Psoas muscle (tissue), 8 donors: ENCODE data around the gene PLA2G4B. TPM values are rescaled to one million over a fixed set of nuclear protein-coding genes. Genes with fewer than 3 reads are reported as not detected.

Experiments
- ATAC-seq, 4 donors: fragments of 200-7000 bp; cut with Tn5 transposase; one replicate each; pipeline ENCODE4 v1.9.1; 2020; ENCODE audit warnings: moderate library complexity in 3 of 4, mild to moderate bottlenecking in 2 of 4
- DNase-seq, 2 donors: peaks; one replicate each; pipeline ENCODE4 v3.0.0-alpha.2; 2020
- H3K27ac ChIP-seq: fragments of 200-600 bp; one replicate; pipeline ENCODE4 v1.8.0; 2022
- H3K27me3 ChIP-seq, 3 donors: fragments of 200-600 bp in 1 of 3; one replicate each; pipeline versions ENCODE4 v1.6.1 to v1.8.0; 2013 to 2022; ENCODE audit warnings: low read length in 2 of 3, mild to moderate bottlenecking in 2 of 3, moderate library complexity in 1 of 3; ENCODE audit not compliant: insufficient read depth in 3 of 3
- H3K36me3 ChIP-seq, 2 donors: fragments of 200-600 bp in 1 of 2; one replicate each; pipeline versions ENCODE4 v1.6.1 to v1.8.0; 2013 to 2022; ENCODE audit warnings: low read depth in 1 of 2, mild to moderate bottlenecking in 1 of 2, moderate library complexity in 1 of 2; ENCODE audit not compliant: insufficient read depth in 1 of 2
- H3K4me1 ChIP-seq: fragments of 200-600 bp; one replicate; pipeline ENCODE4 v1.8.0; 2022
- H3K4me3 ChIP-seq: fragments of 200-600 bp; one replicate; pipeline ENCODE4 v1.8.0; 2022; ENCODE audit warnings: mild to moderate bottlenecking
- H3K9me3 ChIP-seq: fragments of 200-600 bp; one replicate; pipeline ENCODE4 v1.8.0; 2022
- WGBS, 3 donors: extraction: QIAGEN DNeasy Blood & Tissue Kit; methylation state at CpG; one replicate each; pipeline versions ENCODE4 v1.1.6 to v1.1.7; 2013; 5-methylcytosine and 5-hydroxymethylcytosine counted together
- intact Hi-C, 2 donors: fragments of 100-400 bp; cut with DNase I; formaldehyde crosslinking; loops; one replicate each; pipeline versions ENCODE4 v1.11.0 to v1.14.2; 2022
- polyA plus RNA-seq, 3 donors: library from polyadenylated mRNA; stranded (reverse); fragments of 200-250 nt; gene quantifications; one replicate each; pipeline ENCODE4 v1.2.3, GENCODE V29; 2013
- total RNA-seq, 4 donors: library from RNA; stranded (reverse); fragmentation: NEBNext Ultra II Directional in 2 of 4; extraction: Animal tissue kit (Norgen Biotek cat#: 25700) in 2 of 4; gene quantifications; one replicate each; pipeline versions ENCODE4 v1.2.1 to v1.2.4, GENCODE V29; 2021 to 2023
- TF ChIP-seq, protein P1 (sequence below): fragments of 200-600 bp; IDR thresholded peaks from one replicate; pipeline ENCODE4 v1.8.0; 2022; ENCODE audit warnings: antibody characterized with exemption
- donor health status: healthy with polysubstance abuse.
- donor health status: DM: no; HTN: no; CAD: no; lungs with moderate emphysema.
- donor health status: Bipolar disorder and iron deficiency.
- donor health status: healthy.
- donor health status: DM: yes; HTN: yes; CAD: no.
- donor health status: DM: no; HTN: no; CAD: no.
- donor health status: DM: no; HTN: no; CAD: no.
- donor health status: DM: yes; HTN: yes; CAD: no.

Gene PLA2G4B
- total and polyA plus RNA-seq, 7 donors = 1.1 to 4.3 (median 1.4) TPM

DNA sequence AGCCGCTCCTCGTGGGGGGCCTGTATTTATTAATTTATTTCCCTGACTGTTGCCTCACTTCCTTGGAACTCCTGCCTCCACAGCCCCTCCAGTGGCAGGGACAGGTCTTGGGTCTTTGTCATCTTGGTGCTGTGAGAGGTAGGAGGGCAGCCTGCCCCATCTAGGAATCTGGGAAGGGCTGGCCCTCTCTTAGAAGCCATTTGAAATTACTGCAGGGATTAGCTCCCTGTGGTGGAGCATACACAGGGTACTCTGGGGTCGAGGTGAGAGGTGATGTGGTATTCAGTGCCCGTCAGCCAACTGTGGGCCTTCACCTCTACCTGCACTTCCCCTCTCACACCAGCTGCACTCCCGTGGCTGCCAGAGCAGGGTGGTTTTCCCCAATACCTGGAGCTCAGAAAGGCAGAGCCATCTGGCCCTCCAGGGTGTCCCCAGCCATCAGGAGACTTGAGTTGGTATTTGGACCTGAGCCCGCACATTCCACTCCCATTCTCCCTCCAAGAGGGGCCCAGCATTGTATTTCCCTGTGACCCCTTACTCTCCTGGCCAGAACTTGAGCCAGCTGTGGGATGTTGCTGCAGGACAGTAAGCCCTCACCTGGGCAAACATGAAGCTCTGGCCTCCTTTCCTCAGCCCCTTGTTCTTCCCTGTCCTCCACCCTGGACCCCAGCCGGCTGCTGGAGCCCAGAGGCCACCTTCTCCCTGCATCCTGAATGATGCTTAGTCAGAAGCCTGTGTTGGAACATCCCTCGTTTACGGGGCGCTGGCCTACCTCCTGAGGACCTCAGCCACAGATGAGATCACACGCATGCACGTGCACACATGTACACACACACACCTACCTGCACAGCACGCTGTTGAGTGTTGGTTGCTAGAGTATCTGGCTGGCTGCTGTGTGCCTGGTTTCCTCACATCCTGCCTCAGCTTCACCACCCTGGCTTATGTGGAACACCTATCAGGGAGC is 12.8 kb upstream of the PLA2G4B start:
- no peak for DNase-seq
- WGBS, 3 donors = 74 to 80% (median 78%) methylated on average over 13 of the region's 13 CpGs
- intact Hi-C loops = loop anchor here in 1 of 2 donors (5.0 kb wide), 1 partner anchor 141 kb away; no protein-coding TSS in a partner anchor
- Histone ChIP-seq H3K4me1 (peaks cover 16% of the 10 kb centered on the region), H3K27ac (no peak overlapping the region), H3K4me3 (no peak overlapping the region), H3K27me3 (no peaks in the 10 kb centered on the region), H3K9me3 (no peaks in the 10 kb centered on the region), H3K36me3 (peaks cover 0 to 52% of the 10 kb centered on the region in 2 donors)
- ATAC-seq = no peak
- TF ChIP-seq, protein P1, sequence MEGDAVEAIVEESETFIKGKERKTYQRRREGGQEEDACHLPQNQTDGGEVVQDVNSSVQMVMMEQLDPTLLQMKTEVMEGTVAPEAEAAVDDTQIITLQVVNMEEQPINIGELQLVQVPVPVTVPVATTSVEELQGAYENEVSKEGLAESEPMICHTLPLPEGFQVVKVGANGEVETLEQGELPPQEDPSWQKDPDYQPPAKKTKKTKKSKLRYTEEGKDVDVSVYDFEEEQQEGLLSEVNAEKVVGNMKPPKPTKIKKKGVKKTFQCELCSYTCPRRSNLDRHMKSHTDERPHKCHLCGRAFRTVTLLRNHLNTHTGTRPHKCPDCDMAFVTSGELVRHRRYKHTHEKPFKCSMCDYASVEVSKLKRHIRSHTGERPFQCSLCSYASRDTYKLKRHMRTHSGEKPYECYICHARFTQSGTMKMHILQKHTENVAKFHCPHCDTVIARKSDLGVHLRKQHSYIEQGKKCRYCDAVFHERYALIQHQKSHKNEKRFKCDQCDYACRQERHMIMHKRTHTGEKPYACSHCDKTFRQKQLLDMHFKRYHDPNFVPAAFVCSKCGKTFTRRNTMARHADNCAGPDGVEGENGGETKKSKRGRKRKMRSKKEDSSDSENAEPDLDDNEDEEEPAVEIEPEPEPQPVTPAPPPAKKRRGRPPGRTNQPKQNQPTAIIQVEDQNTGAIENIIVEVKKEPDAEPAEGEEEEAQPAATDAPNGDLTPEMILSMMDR = no peak

DNA sequence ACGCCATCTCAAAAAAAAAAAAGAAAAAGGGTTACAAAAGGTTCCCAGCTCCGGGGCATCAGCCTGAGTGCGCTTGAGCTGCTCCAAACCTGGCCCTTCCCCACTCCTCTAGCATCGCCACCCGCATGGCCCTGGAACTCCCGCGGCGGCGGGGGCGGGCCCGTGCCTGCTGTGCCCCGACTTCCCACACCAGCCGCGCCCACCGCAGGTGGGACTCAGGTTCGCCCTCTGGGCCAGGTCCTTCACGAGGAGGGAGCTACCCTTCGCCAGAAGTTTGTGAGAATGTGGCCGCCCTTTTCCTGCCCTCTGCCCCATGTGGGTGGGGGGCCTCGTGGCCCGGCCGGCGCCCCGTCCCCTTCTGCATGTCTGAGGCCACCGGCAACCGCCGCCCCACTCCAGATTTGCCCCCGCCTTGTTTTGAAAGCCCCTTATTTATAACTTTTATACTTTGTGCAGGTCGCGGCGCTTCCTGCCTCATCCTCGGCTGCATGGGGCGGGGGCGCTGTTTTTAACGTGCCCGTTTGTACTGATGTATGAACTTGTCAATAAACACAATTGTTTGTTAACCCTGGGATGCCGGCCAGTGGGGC is 11.3 kb upstream of the PLA2G4B start:
- TF ChIP-seq, protein P1 = no peak
- H3K27me3 ChIP-seq = no peaks in the 10 kb centered on the region
- H3K36me3 ChIP-seq = peaks cover 0 to 48% of the 10 kb centered on the region in 2 donors
- DNase-seq = no peak
- no peaks in the 10 kb centered on the region for H3K9me3 ChIP-seq
- peaks cover 16% of the 10 kb centered on the region for H3K4me1 ChIP-seq
- no peak overlapping the region for H3K27ac ChIP-seq
- peak overlapping the region; percentile 93 for H3K4me3 ChIP-seq
- 5 to 6% (median 6%) methylated on average over 33 to 37 of the region's 37 CpGs for WGBS, 3 donors
- peak; percentile 8 to 25 (median 18) for ATAC-seq
- intact Hi-C loops = loop anchor here in 1 of 2 donors (5.0 kb wide), 1 partner anchor 140 kb away; no protein-coding TSS in a partner anchor

DNA sequence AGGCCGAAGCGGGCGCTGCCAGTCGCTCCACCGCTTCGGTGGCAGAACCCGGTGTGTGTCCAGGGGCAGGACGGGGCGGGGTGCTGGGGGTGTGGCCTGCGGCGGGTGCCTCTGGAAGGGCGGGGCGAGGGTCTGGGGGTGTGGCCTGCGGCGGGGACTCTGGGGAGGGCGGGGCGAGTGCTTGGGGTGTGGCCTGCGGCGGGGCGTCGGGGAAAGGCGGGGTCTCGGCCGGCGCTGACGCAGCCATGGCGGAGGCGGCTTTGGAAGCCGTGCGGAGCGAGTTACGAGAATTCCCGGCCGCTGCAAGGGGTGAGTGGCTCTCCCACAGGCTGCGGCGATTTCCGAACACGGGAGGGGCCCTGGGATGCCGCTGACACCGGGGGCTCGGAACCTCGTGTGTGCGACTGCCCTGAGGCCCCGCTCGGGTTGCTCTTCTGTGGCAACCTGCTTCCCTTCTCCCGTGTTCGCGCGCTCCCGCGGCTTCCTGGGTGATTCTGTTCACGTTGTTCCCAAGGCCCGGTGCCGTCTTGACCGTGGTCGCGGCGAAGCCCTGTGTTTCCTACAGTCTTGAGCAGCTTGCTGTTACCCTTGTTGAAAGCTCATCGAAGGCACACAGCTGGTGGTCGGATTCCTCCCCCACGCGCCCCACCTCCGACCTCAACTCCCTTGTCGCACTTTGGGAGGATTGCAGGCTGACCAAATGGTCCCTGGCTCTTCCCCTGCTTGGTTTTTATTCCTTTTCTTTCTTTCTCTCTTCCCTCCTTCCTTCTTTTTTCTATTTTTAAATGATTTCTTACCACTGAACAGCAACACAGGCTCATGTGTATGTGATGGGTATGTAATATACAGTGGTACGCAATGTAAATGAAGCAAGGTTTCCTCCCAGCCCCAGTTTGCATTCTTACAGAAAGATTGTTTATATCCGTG is 10.5 kb upstream of the PLA2G4B start, which contains the start of gene JMJD7:
TSS of gene JMJD7 (plus strand) at position 213 of the 927 bp plus-strand sequence. CDS start at position 246, 33 bp downstream.
- WGBS, 3 donors = 1% methylated on average over 53 to 66 of the region's 66 CpGs
- TF ChIP-seq, protein P1 = no peak
- Histone ChIP-seq H3K27ac (peak within 1 kb of the TSS; percentile 86), H3K9me3 (no peaks in the 10 kb centered on the region), H3K4me1 (peaks cover 21% of the 10 kb centered on the region), H3K36me3 (peaks cover 0 to 40% of the 10 kb centered on the region in 2 donors), H3K27me3 (no peaks in the 10 kb centered on the region), H3K4me3 (peak within 1 kb of the TSS; percentile 93)
- peak; percentile 96 to 97 (median 96) for ATAC-seq
- peak; percentile 96 to 98 for DNase-seq
- intact Hi-C loops = loop anchor here in 1 of 2 donors (5.0 kb wide), 1 partner anchor 139 kb away; no protein-coding TSS in a partner anchor

DNA sequence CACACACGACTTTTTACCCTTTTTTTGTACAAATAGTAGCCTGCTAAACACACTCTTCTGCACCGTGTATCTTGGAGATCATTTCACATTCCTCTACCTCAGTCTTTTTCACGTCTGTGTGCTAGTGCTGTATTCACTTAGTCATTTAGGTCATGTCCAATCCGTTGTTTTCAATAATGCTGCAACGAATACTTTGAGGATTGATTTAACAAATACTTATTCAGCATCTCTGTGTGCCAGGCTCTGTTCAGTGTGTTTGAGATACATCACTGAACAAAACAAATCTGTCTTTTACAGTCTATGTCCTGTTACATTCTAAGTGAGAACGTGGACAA is 9.9 kb upstream of the PLA2G4B start:
- TF ChIP-seq, protein P1 = no peak
- 8 to 17% (median 12%) methylated on average over 6 of the region's 6 CpGs for WGBS, 3 donors
- DNase-seq = no peak
- no peaks in the 10 kb centered on the region for H3K27me3 ChIP-seq
- peak overlapping the region; percentile 86 for H3K27ac ChIP-seq
- intact Hi-C loops = loop anchor here in 1 of 2 donors (5.0 kb wide), 1 partner anchor 139 kb away; no protein-coding TSS in a partner anchor
- H3K9me3 ChIP-seq = no peaks in the 10 kb centered on the region
- H3K36me3 ChIP-seq = peaks cover 0 to 34% of the 10 kb centered on the region in 2 donors
- ATAC-seq = no peak
- peaks cover 21% of the 10 kb centered on the region for H3K4me1 ChIP-seq
- peak overlapping the region; percentile 93 for H3K4me3 ChIP-seq
